Prostate gland (tissue), 2 donors: ENCODE results near the gene ZFAND3.

Experiments used
- CTCF ChIP-seq, 4 experiments: fragments of 200-600 bp in 2 of 4; fragments of 450-650 bp in 2 of 4; sonication (generic) in 2 of 4; IDR thresholded peaks; 1 replicate in 3 of 4; 2 replicates in 1 of 4; pipeline ENCODE4 v1.5.1; 2016 to 2019; ENCODE audit warnings: antibody characterized with exemption in 4 of 4, mild to moderate bottlenecking in 2 of 4, moderate library complexity in 2 of 4
- POLR2A ChIP-seq: fragments of 450-650 bp; IDR thresholded peaks from one replicate; pipeline ENCODE4 v1.6.1; 2016; ENCODE audit warnings: antibody characterized with exemption, mild to moderate bottlenecking
- POLR2AphosphoS5 ChIP-seq: sonication (generic); formaldehyde crosslinking; IDR thresholded peaks from one replicate; pipeline ENCODE4 v1.6.1; 2017; ENCODE audit warnings: antibody characterized with exemption

DNA sequence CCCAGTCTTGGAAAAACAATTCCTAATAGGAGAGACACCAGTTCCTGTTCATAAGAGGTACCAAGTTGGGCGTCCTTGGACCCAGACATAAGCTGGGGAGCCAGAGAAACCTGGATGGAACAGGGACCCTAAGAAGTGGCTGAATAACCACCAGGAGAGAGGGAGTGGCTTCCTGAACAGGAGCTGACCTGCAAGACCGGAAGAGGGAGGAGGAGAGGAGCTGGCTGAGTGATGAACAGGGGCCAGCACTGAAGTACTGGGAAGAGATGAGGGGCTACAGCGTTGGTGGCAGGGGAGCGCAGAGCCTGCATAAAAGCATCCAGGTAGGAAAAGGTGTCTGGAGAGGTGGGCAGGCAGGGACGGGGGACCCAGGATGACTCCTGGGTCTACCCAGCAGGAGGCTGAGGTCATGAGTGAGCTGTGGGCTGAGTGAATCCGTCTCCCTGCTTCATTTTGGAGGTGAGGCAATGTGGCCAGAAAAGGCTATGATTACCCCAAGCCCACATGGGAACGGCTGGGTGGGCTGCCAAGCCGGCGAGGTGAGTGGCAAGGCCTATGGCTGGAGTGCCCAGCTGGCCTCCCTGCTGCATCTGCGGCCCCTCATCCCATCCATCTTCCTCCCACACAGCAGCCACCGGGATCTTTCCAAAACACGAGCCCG is 34.4 kb upstream of the ZFAND3 start:
- TF ChIP-seq CTCF (IDR thresholded peaks at IDR 0.05) (no peak), POLR2A (no peak), POLR2AphosphoS5 (no peak)
